NCI-H1417 treated with DMSO at 0.1 percent for 48 hours (cell line): ENCODE results near the gene HCN1.
"Not testable (repeated sequence)": the region's sequence is repeated elsewhere in the genome, so short reads cannot be mapped to it uniquely, and the experiment has no call there.

Experiments
- DNase-seq: peaks from one replicate; lab custom pipeline; 2025; lab: John Stamatoyannopoulos, UW

The HCN1 gene

GRCh38 chr5:45417285-45417998 lies 278.7 kb downstream of the HCN1 start:
- DNase-seq = no peak

- no peak for DNase-seq
Measured at GRCh38 chr5:45414620-45415573, 281.3 kb downstream of the HCN1 start.

GRCh38 chr5:45411971-45412612 lies 284.1 kb downstream of the HCN1 start:
- no peak for DNase-seq

GRCh38 chr5:45410304-45410995 lies 285.7 kb downstream of the HCN1 start:
- no peak for DNase-seq

GRCh38 chr5:45408067-45408466 lies 288.1 kb downstream of the HCN1 start:
- no peak for DNase-seq

- DNase-seq = no peak
Measured at GRCh38 chr5:45402804-45403455, 293.2 kb downstream of the HCN1 start.

GRCh38 chr5:45399041-45399440 lies 297.1 kb downstream of the HCN1 start:
- no peak for DNase-seq

- no peak for DNase-seq
Measured at GRCh38 chr5:45385321-45386058, 310.7 kb downstream of the HCN1 start.

- no peak for DNase-seq
Measured at GRCh38 chr5:45383985-45384384, 312.2 kb downstream of the HCN1 start.

GRCh38 chr5:45382583-45382982 lies 313.6 kb downstream of the HCN1 start:
- no peak for DNase-seq

GRCh38 chr5:45376417-45376816 lies 319.8 kb downstream of the HCN1 start:
- no peak for DNase-seq

GRCh38 chr5:45372629-45373028 lies 323.6 kb downstream of the HCN1 start:
- no peak for DNase-seq

- not testable (repeated sequence) for DNase-seq
Measured at GRCh38 chr5:45371423-45371822, 324.8 kb downstream of the HCN1 start.

- DNase-seq = no peak
Measured at GRCh38 chr5:45355189-45355992, 340.8 kb downstream of the HCN1 start.

- no peak for DNase-seq
Measured at GRCh38 chr5:45336464-45336863, 359.7 kb downstream of the HCN1 start.

- no peak for DNase-seq
Measured at GRCh38 chr5:45335978-45336377, 360.2 kb downstream of the HCN1 start.

GRCh38 chr5:45335346-45335745 lies 360.8 kb downstream of the HCN1 start:
- no peak for DNase-seq

GRCh38 chr5:45334939-45335338 lies 361.2 kb downstream of the HCN1 start:
- no peak for DNase-seq

GRCh38 chr5:45312627-45313026 lies 383.6 kb downstream of the HCN1 start:
- not testable (repeated sequence) for DNase-seq

GRCh38 chr5:45295231-45295630 lies 400.9 kb downstream of the HCN1 start:
- DNase-seq = no peak
